SK-MEL-5 (cell line): ENCODE results near the gene TMEM88. TPM values are rescaled to one million over a fixed set of nuclear protein-coding genes. Genes with fewer than 3 reads are reported as not detected.
"Not testable (repeated sequence)": the region's sequence is repeated elsewhere in the genome, so short reads cannot be mapped to it uniquely, and the experiment has no call there.

ENCODE experiments used
- DNase-seq: peaks from one replicate; pipeline ENCODE4 v3.0.0-alpha.2; 2016; ENCODE audit warnings: low read depth, low spot score
- in situ Hi-C: cut with HindIII; loops from 2 replicates; pipeline ENCODE4 v1.10.0; 2016; ENCODE audit warnings: low sequenced_read_pairs, high pct_unique_total_duplicates, low pct_unique_long_range_greater_than_20kb
- polyA plus RNA-seq, 2 experiments: library from polyadenylated mRNA; depleted of rRNA; stranded (reverse); fragments of >200 nt; gene quantifications; 2 replicates each; pipeline ENCODE4 v1.2.3, GENCODE V29; 2015
- total RNA-seq: library from RNA; depleted of rRNA; stranded (reverse); fragments of >200 nt; shearing (Covaris generic); gene quantifications from 2 replicates; pipeline ENCODE4 v1.2.3, GENCODE V29; 2014; rRNA removed

The TMEM88 gene
- 0.18 and 0.80 TPM in 2 replicates for total RNA-seq
- polyA plus RNA-seq (2015; cell fraction: cytosol; rRNA removed), result 0.51 and 0.60 TPM in 2 replicates
- polyA plus RNA-seq (2015; cell fraction: nucleus; rRNA removed), result 6.4 and 14.9 TPM in 2 replicates

DNA sequence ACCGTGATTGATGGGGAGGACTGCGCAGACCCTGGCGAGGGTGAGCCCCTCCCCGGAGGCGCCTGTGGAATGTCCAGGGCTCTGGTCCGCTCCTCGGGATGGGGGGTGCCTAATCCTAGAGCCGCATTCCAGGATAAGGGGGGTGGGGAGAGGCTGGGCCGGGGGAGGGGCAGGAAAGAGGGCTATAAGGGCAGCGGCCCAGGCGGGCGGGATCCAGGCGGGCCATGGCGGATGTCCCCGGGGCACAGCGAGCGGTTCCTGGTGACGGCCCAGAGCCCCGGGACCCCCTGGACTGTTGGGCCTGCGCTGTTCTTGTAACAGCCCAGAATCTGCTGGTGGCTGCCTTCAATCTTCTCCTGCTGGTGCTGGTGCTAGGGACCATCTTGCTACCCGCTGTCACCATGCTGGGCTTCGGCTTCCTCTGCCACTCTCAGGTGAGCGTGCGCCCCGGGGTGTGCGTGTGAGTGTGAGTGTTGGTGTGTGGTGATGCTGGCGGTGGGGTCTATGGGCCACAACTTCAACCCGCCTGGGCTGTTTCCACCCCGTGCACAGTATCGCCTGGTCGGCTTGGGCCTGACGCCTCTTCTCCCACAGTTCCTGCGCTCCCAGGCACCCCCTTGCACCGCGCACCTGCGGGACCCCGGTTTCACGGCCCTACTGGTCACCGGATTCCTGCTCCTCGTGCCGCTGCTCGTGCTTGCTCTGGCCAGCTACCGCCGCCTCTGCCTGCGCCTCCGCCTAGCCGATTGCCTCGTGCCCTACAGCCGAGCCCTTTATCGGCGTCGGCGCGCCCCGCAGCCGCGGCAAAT lies at the start of gene TMEM88:
TSS of gene TMEM88 (plus strand) at position 216 of the 809 bp plus-strand sequence. CDS start at position 225, 9 bp downstream.
- in situ Hi-C loops, result no loop called here
- DNase-seq, result no peak

GRCh38 chr17:7806587-7806986 lies 48.3 kb upstream of the TMEM88 start:
- in situ Hi-C loops, result no loop called here
- no peak for DNase-seq

DNA sequence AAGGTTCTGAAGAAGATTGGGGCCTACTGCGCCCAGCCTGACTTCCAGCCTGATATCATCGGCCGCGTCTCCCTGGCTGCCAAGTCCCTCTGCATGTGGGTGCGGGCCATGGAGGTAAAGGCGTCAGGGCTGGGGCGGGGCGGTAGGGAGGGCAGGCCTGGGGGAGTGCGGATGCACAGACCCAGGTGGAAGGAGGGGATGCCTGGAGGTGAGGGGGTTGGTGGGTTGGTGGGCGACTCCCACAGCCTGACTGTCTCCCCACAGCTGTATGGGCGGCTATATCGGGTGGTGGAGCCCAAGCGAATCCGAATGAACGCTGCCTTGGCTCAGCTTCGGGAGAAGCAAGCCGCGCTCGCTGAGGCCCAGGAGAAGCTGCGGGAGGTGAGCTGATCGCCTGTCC lies 47.7 kb upstream of the TMEM88 start:
- DNase-seq, result no peak
- in situ Hi-C loops, result no loop called here

- DNase-seq, result no peak
- in situ Hi-C loops, result no loop called here
Measured at GRCh38 chr17:7809086-7809790, 45.6 kb upstream of the TMEM88 start.

DNA sequence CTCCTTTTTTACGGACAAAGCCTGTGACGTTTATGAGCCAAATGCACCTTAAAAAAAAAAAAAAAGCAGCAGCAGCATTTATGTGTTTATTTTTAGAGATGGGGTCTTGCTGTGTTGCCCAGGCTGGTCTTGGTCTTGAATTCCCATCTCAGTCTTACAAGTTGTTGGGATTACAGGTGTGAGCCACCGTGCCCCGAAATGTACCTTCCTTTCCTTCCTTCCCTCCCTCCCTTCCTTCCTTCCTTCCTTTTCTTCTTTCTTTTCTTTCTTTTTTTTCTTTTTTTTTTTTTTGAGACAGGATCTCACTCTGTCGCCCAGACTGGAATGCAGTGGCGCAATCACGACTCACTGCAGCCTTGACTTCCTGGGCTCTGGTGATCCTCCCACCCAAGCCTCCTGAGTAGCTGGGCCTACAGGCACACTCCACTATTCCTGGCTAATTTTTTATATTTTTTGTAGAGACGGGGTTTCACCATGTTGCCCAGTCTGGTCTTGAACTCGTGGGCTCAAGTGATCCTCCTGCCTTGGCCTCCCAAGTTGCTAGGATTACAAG lies 45.0 kb upstream of the TMEM88 start:
- DNase-seq, in situ Hi-C loops: not testable (repeated sequence)

DNA sequence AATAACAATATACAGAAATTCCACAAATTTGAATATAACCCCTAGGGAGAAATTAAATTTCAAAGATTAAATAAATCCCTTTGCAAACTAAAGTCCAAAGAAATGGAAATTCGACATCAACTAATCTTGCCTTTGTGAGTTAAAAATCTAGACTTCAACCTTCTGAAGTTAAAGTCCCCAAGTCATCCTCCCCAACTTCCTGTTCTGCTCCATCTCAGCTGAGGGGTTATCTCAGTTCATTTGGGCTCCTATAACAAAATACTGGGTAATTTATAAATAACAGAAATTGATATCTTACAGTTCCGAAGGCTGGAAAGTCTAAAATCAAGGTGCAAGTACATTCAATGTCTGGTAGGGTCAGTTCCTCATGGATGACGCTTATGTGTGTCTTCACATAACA lies 43.6 kb upstream of the TMEM88 start:
- DNase-seq, result no peak
- in situ Hi-C loops, result no loop called here

DNA sequence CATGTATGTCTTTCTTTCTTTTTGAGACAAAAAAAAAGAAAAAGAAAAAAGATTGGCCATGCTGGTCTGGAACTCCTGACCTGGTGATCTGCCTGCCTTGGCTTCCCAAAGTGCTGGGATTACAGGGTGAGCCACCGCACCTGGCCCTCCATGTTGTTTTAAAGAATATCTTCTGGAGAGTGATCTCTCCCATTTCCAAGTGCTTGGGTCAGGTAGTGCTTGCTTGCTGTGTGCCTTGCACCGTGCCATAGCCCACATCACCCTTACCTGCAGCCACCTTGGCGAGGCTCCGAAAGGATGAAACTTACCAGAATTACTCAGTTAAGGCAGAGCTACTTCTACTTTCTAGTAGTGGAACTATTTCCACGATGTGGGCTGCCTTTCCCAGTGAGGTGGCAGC lies 39.9 kb upstream of the TMEM88 start:
- DNase-seq, result no peak
- in situ Hi-C loops, result no loop called here

DNA sequence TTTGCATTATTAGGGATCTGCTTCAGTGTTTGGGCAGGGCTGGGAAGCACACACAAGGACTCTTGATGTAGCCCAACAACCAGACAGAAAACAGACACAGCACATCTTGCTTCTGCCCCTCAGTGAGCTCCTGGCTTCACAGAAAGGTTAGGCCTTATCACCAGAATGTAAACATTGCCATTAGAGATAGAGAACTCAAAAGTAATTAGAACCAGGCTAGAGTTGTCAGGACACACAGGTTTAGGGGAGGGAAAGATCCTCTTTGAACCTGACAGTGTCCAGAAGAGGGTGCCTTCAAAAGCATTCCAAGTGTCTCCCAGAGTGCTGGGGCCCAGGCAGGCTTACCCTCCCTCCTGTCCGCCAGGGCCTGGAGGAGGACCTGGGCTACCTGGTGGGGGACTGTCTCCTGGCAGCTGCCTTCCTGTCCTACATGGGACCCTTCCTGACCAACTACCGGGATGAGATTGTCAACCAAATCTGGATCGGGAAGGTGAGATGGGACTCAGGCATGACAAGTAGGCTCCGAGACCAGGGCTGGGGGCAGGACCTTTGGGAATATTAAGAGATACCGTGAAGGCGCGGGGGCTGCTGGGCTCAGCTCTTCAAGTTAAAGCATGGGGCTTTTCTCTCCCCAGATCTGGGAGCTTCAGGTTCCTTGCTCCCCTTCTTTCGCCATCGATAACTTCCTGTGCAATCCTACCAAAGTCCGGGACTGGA lies 37.8 kb upstream of the TMEM88 start:
- in situ Hi-C loops, result no loop called here
- no peak for DNase-seq

GRCh38 chr17:7817643-7817964 lies 37.3 kb upstream of the TMEM88 start:
- in situ Hi-C loops, result no loop called here
- DNase-seq, result no peak

- DNase-seq, result no peak
- in situ Hi-C loops, result no loop called here
Measured at GRCh38 chr17:7818026-7818425, 36.8 kb upstream of the TMEM88 start.

DNA sequence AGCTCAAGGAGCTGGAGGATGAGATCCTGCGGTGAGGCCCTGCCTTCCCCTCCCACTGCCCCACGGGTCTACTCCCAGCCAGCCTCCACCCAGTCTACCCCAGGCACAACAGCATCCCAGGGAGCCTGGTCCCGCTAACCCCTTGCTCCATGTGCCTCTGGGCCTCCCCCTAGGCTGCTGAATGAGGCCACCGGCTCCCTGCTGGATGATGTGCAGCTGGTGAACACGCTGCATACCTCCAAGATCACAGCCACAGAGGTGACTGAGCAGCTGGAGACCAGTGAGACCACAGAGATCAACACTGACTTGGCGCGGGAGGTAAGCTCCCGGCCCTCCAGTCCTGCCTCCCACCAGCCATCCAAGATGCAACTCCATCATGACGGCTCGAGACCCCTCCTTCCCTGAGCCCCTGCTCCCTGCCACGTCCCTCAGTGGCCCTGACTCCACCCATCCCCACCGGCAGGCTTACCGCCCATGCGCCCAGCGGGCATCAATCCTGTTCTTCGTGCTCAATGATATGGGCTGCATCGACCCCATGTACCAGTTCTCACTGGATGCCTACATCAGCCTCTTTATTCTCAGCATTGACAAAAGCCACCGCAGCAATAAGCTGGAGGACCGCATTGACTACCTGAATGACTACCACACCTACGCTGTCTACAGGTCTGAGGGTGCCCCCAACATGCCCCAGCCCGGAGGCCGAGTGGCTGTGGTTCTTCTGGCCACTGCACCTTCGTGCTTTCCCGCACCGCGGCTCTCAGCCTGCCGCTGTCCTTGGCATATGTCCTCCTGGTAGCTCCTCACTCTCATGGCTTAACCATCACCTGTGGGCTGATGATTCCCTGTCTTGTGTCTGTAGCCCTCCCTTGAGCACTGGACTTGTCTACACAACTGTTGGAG lies 35.9 kb upstream of the TMEM88 start:
- in situ Hi-C loops, result no loop called here
- no peak for DNase-seq

- DNase-seq, result no peak
- in situ Hi-C loops, result no loop called here
Measured at GRCh38 chr17:7820231-7820630, 34.6 kb upstream of the TMEM88 start.

DNA sequence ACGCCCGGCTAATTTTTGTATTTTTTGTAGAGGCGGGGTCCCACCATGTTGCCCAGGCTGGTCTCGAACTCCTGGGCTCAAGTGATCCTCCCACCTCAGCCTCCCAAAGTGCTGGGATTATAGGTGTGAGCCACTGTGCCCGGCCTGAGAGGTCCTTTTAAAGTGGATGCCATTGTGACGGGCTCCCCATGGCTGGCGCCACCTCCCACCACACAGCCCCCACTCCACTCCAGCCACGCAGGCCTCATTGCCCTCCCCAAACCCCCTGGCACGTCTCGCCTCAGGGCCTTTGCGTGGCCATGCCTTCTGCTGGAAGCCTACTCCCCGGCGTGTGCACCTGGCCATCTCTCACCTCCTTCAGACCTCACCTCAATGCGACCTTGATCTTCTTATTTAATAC lies 32.7 kb upstream of the TMEM88 start:
- in situ Hi-C loops, result no loop called here
- DNase-seq, result no peak

GRCh38 chr17:7823581-7824001 lies 31.3 kb upstream of the TMEM88 start:
- no peak for DNase-seq
- in situ Hi-C loops, result no loop called here

DNA sequence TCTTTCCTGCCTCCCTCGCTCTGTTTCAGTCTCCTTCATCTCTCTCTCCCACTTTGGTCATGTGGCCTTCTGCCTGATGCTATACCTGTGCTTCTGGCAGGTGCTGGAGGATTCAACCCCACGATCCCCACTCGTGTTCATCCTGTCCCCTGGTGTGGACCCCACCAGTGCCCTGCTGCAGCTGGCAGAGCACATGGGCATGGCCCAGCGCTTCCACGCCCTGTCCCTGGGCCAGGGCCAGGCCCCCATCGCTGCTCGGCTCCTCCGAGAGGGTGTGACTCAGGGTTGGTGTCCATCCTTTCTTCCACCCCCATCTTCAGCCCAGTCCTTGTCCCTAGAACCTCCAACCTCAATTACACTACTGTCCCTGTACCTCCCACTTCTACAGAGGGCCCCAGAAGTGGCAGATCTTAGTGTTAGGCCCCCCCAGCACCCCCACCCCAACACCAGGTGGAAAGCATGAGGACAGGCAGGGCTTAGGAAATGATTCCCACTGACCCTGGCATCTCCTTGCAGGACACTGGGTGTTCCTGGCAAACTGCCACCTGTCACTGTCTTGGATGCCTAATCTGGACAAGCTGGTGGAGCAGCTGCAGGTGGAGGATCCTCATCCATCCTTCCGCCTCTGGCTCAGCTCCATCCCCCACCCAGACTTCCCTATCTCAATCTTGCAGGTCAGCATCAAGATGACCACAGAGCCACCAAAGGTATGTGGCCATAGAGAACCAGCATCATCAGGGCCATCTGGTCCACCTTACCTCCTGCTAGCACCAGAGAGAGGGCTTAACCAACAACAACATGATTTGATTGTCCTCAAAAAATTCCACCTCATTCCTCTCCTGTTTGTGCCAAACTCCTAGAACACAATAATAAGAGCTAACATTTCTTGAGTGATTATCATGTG lies 30.6 kb upstream of the TMEM88 start:
- in situ Hi-C loops, result no loop called here
- no peak for DNase-seq
